ENCODE data around the gene ITPK1. TPM values are rescaled to one million over a fixed set of nuclear protein-coding genes. Genes with fewer than 3 reads are reported as not detected.

The ITPK1 gene
- total RNA-seq, 1 experiment from 2014 or later = 38.5 TPM

- DNase-seq (ENCODE audit: low spot score) = no peak
- no peaks in the 10 kb centered on the region for H3K27me3 ChIP-seq (replicated peaks; ENCODE audit: insufficient read depth, low read depth, low read length, poor library complexity)
- POLR2A ChIA-PET (ENCODE audit: low non-redundant PET) = no interaction called here
- intact Hi-C loops (cut with micrococcal nuclease; ENCODE audit: unreplicated experiment) = no loop called here
- no TSS peak for BruUV-seq (replicated peaks)
- H3K4me3 ChIP-seq (ENCODE audit: low read depth, low read length, poor library complexity, severe bottlenecking) = no peak overlapping the region
- TF ChIP-seq, protein P1, sequence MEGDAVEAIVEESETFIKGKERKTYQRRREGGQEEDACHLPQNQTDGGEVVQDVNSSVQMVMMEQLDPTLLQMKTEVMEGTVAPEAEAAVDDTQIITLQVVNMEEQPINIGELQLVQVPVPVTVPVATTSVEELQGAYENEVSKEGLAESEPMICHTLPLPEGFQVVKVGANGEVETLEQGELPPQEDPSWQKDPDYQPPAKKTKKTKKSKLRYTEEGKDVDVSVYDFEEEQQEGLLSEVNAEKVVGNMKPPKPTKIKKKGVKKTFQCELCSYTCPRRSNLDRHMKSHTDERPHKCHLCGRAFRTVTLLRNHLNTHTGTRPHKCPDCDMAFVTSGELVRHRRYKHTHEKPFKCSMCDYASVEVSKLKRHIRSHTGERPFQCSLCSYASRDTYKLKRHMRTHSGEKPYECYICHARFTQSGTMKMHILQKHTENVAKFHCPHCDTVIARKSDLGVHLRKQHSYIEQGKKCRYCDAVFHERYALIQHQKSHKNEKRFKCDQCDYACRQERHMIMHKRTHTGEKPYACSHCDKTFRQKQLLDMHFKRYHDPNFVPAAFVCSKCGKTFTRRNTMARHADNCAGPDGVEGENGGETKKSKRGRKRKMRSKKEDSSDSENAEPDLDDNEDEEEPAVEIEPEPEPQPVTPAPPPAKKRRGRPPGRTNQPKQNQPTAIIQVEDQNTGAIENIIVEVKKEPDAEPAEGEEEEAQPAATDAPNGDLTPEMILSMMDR (conservative IDR thresholded peaks at IDR 0.05; ENCODE audit: low read depth, low read length) = no peak
- no peak for TF ChIP-seq EZH2 (IDR thresholded peaks at IDR 0.05; ENCODE audit: borderline replicate concordance, low read depth, low read length, poor library complexity, severe bottlenecking)
- CTCF ChIA-PET = no interaction called here
- no peaks in the 10 kb centered on the region for H3K36me3 ChIP-seq (ENCODE audit: insufficient read depth, low read length, poor library complexity, severe bottlenecking)
- no peaks in the 10 kb centered on the region for H3K4me1 ChIP-seq (ENCODE audit: insufficient read depth, low read length, poor library complexity, severe bottlenecking)
- H3K9me3 ChIP-seq (ENCODE audit: low read depth, low read length, poor library complexity, severe bottlenecking) = no peaks in the 10 kb centered on the region
- H3K27ac ChIP-seq (ENCODE audit: low read depth, low read length, poor library complexity, severe bottlenecking) = no peak overlapping the region
Measured at GRCh38 chr14:93095742-93096510, 19.8 kb downstream of the ITPK1 start.

GRCh38 chr14:93094121-93094918 lies 21.4 kb downstream of the ITPK1 start:
- no peak for DNase-seq (ENCODE audit: low spot score)
- TF ChIP-seq EZH2 (IDR thresholded peaks at IDR 0.05; ENCODE audit: borderline replicate concordance, low read depth, low read length, poor library complexity, severe bottlenecking) = no peak
- TF ChIP-seq, protein P1 (conservative IDR thresholded peaks at IDR 0.05; ENCODE audit: low read depth, low read length) = no peak
- Histone ChIP-seq H3K4me1 (ENCODE audit: insufficient read depth, low read length, poor library complexity, severe bottlenecking) (no peaks in the 10 kb centered on the region), H3K4me3 (ENCODE audit: low read depth, low read length, poor library complexity, severe bottlenecking) (no peak overlapping the region), H3K27ac (ENCODE audit: low read depth, low read length, poor library complexity, severe bottlenecking) (no peak overlapping the region), H3K36me3 (ENCODE audit: insufficient read depth, low read length, poor library complexity, severe bottlenecking) (no peaks in the 10 kb centered on the region), H3K27me3 (replicated peaks; ENCODE audit: insufficient read depth, low read depth, low read length, poor library complexity) (no peaks in the 10 kb centered on the region), H3K9me3 (ENCODE audit: low read depth, low read length, poor library complexity, severe bottlenecking) (no peaks in the 10 kb centered on the region)
- CTCF ChIA-PET = no interaction called here
- POLR2A ChIA-PET (ENCODE audit: low non-redundant PET) = no interaction called here
- no TSS peak for BruUV-seq (replicated peaks)
- intact Hi-C loops (cut with micrococcal nuclease; ENCODE audit: unreplicated experiment) = no loop called here

GRCh38 chr14:93092606-93093556 lies 22.8 kb downstream of the ITPK1 start:
- ChIA-PET CTCF (no interaction called here), POLR2A (ENCODE audit: low non-redundant PET) (no interaction called here)
- Histone ChIP-seq H3K36me3 (ENCODE audit: insufficient read depth, low read length, poor library complexity, severe bottlenecking) (no peaks in the 10 kb centered on the region), H3K27me3 (replicated peaks; ENCODE audit: insufficient read depth, low read depth, low read length, poor library complexity) (no peaks in the 10 kb centered on the region), H3K4me3 (ENCODE audit: low read depth, low read length, poor library complexity, severe bottlenecking) (no peak overlapping the region), H3K4me1 (ENCODE audit: insufficient read depth, low read length, poor library complexity, severe bottlenecking) (no peaks in the 10 kb centered on the region), H3K9me3 (ENCODE audit: low read depth, low read length, poor library complexity, severe bottlenecking) (no peaks in the 10 kb centered on the region), H3K27ac (ENCODE audit: low read depth, low read length, poor library complexity, severe bottlenecking) (no peak overlapping the region)
- TF ChIP-seq, protein P1 (conservative IDR thresholded peaks at IDR 0.05; ENCODE audit: low read depth, low read length) = no peak
- no peak for TF ChIP-seq EZH2 (IDR thresholded peaks at IDR 0.05; ENCODE audit: borderline replicate concordance, low read depth, low read length, poor library complexity, severe bottlenecking)
- intact Hi-C loops (cut with micrococcal nuclease; ENCODE audit: unreplicated experiment) = no loop called here
- no peak for DNase-seq (ENCODE audit: low spot score)
- no TSS peak for BruUV-seq (replicated peaks)

All from A673 (cell line).